Stimulated activated CD4-positive, alpha-beta T cell treated with anti-CD3 and anti-CD28 coated beads, Interleukin-12 subunit alpha, Interleukin-12 subunit beta, amount 100 ng/mL, for 4 hours (primary cell): ENCODE data around the gene NPAS2.

Experiments
- DNase-seq: peaks from one replicate; pipeline ENCODE4 v3.0.0-alpha.2; 2020

The NPAS2 gene

GRCh38 chr2:100888601-100889000, 68.7 kb downstream of the NPAS2 start:
- DNase-seq, result no peak

- no peak for DNase-seq
Measured at GRCh38 chr2:100889286-100889685, 69.3 kb downstream of the NPAS2 start.

GRCh38 chr2:100891906-100892642, 72.1 kb downstream of the NPAS2 start:
- no peak for DNase-seq

- DNase-seq, result no peak
Measured at GRCh38 chr2:100893392-100894104, 73.6 kb downstream of the NPAS2 start.

GRCh38 chr2:100894105-100894795, 74.3 kb downstream of the NPAS2 start:
- DNase-seq, result no peak

GRCh38 chr2:100894796-100895156, 74.8 kb downstream of the NPAS2 start:
- no peak for DNase-seq

GRCh38 chr2:100895402-100895801, 75.5 kb downstream of the NPAS2 start:
- no peak for DNase-seq

- no peak for DNase-seq
Measured at GRCh38 chr2:100895934-100896685, 76.2 kb downstream of the NPAS2 start.

GRCh38 chr2:100898035-100898665, 78.2 kb downstream of the NPAS2 start:
- no peak for DNase-seq

- DNase-seq, result no peak
Measured at GRCh38 chr2:100900156-100900795, 80.3 kb downstream of the NPAS2 start.

GRCh38 chr2:100902817-100903405, 83.0 kb downstream of the NPAS2 start:
- DNase-seq, result no peak

GRCh38 chr2:100903534-100904258, 83.8 kb downstream of the NPAS2 start:
- DNase-seq, result no peak

GRCh38 chr2:100905132-100905805, 85.3 kb downstream of the NPAS2 start:
- no peak for DNase-seq

- DNase-seq, result no peak
Measured at GRCh38 chr2:100906131-100906530, 86.2 kb downstream of the NPAS2 start.

- DNase-seq, result no peak
Measured at GRCh38 chr2:100906679-100907078, 86.7 kb downstream of the NPAS2 start.

GRCh38 chr2:100907832-100908231, 87.9 kb downstream of the NPAS2 start:
- no peak for DNase-seq

- DNase-seq, result no peak
Measured at GRCh38 chr2:100909534-100910081, 89.7 kb downstream of the NPAS2 start.

- no peak for DNase-seq
Measured at GRCh38 chr2:100910111-100910510, 90.2 kb downstream of the NPAS2 start.

GRCh38 chr2:100919316-100919715, 99.4 kb downstream of the NPAS2 start:
- peak; percentile 17 for DNase-seq

GRCh38 chr2:100921685-100922161, 101.8 kb downstream of the NPAS2 start:
- no peak for DNase-seq
